H1 (cell line): ENCODE measurements around the gene TSPAN6. TPM values are rescaled to one million over a fixed set of nuclear protein-coding genes. Genes with fewer than 3 reads are reported as not detected.

Experiments
- CTCF ChIA-PET: fragments of 300-600 bp; sonication (Branson Sonifier 250); formaldehyde crosslinking; loops from one replicate; lab custom pipeline; 2021; ENCODE audit not compliant: partially characterized antibody; lab: Charles Lee
- POLR2A ChIA-PET: fragments of 300-600 bp; sonication (Branson Sonifier 250); formaldehyde crosslinking; loops from one replicate; lab custom pipeline; 2021; ENCODE audit warnings: inconsistent platforms; ENCODE audit not compliant: partially characterized antibody; lab: Charles Lee
- DNase-seq, 2 experiments: peaks; one replicate each; pipeline versions ENCODE4 v3.0.0 to v3.0.0-alpha.2; 2010 to 2022; ENCODE audit warnings: low spot score in 2 of 2, low read depth in 1 of 2, mixed read lengths in 1 of 2
- FAIRE-seq: peaks from 2 replicates; lab custom pipeline; 2011; peaks lifted over from hg19 to GRCh38; lab: Jason Lieb, UNC
- H2AFZ ChIP-seq: 2 replicates; pipeline ENCODE4 v1.8.1; 2012; ENCODE audit warnings: low read length, inconsistent platforms
- H2AK5ac ChIP-seq: 2 replicates; pipeline ENCODE4 v1.6.1; 2013; ENCODE audit warnings: low read depth, low read length
- H2BK120ac ChIP-seq: replicated peaks from 2 replicates; pipeline ENCODE3; 2013; ENCODE audit warnings: low read depth, low read length, inconsistent platforms
- H2BK12ac ChIP-seq: 2 replicates; pipeline ENCODE4 v1.6.1; 2013; ENCODE audit warnings: low read depth, low read length
- H2BK15ac ChIP-seq: 2 replicates; pipeline ENCODE4 v1.6.1; 2013; ENCODE audit warnings: low read length
- H2BK20ac ChIP-seq: 2 replicates; pipeline ENCODE4 v1.6.1; 2013; ENCODE audit warnings: low read length
- H2BK5ac ChIP-seq: 2 replicates; pipeline ENCODE4 v1.6.1; 2013; ENCODE audit warnings: low read depth, low read length
- H3K14ac ChIP-seq: 2 replicates; pipeline ENCODE4 v1.6.1; 2013; ENCODE audit warnings: inconsistent platforms; ENCODE audit not compliant: insufficient read length
- H3K18ac ChIP-seq: 2 replicates; pipeline ENCODE4 v1.6.1; 2013; ENCODE audit warnings: low read length; ENCODE audit errors: extremely low read depth
- H3K23ac ChIP-seq: 2 replicates; pipeline ENCODE4 v1.6.1; 2013; ENCODE audit warnings: inconsistent platforms; ENCODE audit not compliant: insufficient read length
- H3K23me2 ChIP-seq: 2 replicates; pipeline ENCODE4 v1.6.1; 2013; ENCODE audit warnings: low read depth, low read length
- H3K27ac ChIP-seq: 2 replicates; pipeline ENCODE4 v1.6.1; 2011; ENCODE audit warnings: low read depth, low read length, inconsistent platforms
- H3K27me3 ChIP-seq, 4 experiments: replicated peaks in 1 of 4; 1 replicate in 1 of 4; 2 replicates in 3 of 4; pipeline versions ENCODE4 v1.6.1 to v1.8.1; 2011 to 2013; ENCODE audit warnings: low read length in 3 of 4, mild to moderate bottlenecking in 3 of 4, inconsistent platforms in 2 of 4, mixed read lengths in 2 of 4, moderate library complexity in 1 of 4; ENCODE audit not compliant: control insufficient read depth in 3 of 4, insufficient read depth in 3 of 4; ENCODE audit errors: extremely low read depth in 1 of 4
- H3K36me3 ChIP-seq, 4 experiments: 2 replicates each; pipeline versions ENCODE4 v1.6.1 to v1.8.1; 2011 to 2013; ENCODE audit warnings: mild to moderate bottlenecking in 4 of 4, low read length in 3 of 4, moderate library complexity in 2 of 4, control low read depth in 1 of 4, inconsistent platforms in 1 of 4; ENCODE audit not compliant: insufficient read depth in 4 of 4, control insufficient read depth in 2 of 4
- H3K4ac ChIP-seq: replicated peaks from 2 replicates; pipeline ENCODE3; 2013; ENCODE audit warnings: low read length, low read depth, mixed read lengths, inconsistent platforms; ENCODE audit not compliant: insufficient read length
- H3K4me1 ChIP-seq, 4 experiments: replicated peaks in 1 of 4; 1 replicate in 1 of 4; 2 replicates in 3 of 4; pipeline versions ENCODE4 v1.6.1 to v1.8.1; 2011 to 2013; ENCODE audit warnings: low read length in 3 of 4, inconsistent platforms in 2 of 4, mixed read lengths in 1 of 4; ENCODE audit not compliant: insufficient read depth in 4 of 4, control insufficient read depth in 3 of 4
- H3K4me2 ChIP-seq, 2 experiments: 2 replicates each; pipeline versions ENCODE4 v1.6.1 to v1.8.1; 2011 to 2013; ENCODE audit warnings: low read depth in 2 of 2, low read length in 2 of 2, control low read depth in 1 of 2, inconsistent platforms in 1 of 2, mild to moderate bottlenecking in 1 of 2; ENCODE audit not compliant: insufficient read depth in 1 of 2
- H3K4me3 ChIP-seq, 4 experiments: fragments of 200-600, 300-600 bp in 1 of 4; sonication (generic), shearing (Covaris generic), sonication (Bioruptor Twin) in 1 of 4; 2 replicates each; pipeline versions ENCODE4 v1.5.1 to v1.8.1; 2011 to 2016; ENCODE audit warnings: low read length in 4 of 4, low read depth in 3 of 4, control low read depth in 2 of 4, inconsistent platforms in 2 of 4, mild to moderate bottlenecking in 2 of 4, mixed read lengths in 1 of 4, moderate library complexity in 1 of 4; ENCODE audit not compliant: insufficient read depth in 2 of 4; ENCODE audit errors: extremely low read depth in 1 of 4
- H3K56ac ChIP-seq: replicated peaks from 2 replicates; pipeline ENCODE3; 2013; ENCODE audit warnings: low read depth, mild to moderate bottlenecking, mixed read lengths, low read length, inconsistent platforms; ENCODE audit not compliant: insufficient read length
- H3K79me1 ChIP-seq: 2 replicates; pipeline ENCODE4 v1.6.1; 2013; ENCODE audit warnings: low read depth, low read length, control low read depth
- H3K79me2 ChIP-seq, 2 experiments: 2 replicates each; pipeline versions ENCODE4 v1.6.1 to v1.8.1; 2012 to 2013; ENCODE audit warnings: low read length in 2 of 2, mild to moderate bottlenecking in 2 of 2, inconsistent platforms in 1 of 2; ENCODE audit not compliant: insufficient read depth in 2 of 2, control insufficient read depth in 1 of 2
- H3K9ac ChIP-seq, 4 experiments: replicated peaks in 1 of 4; 1 replicate in 1 of 4; 2 replicates in 3 of 4; pipeline versions ENCODE4 v1.6.1 to v1.8.1; 2011 to 2013; ENCODE audit warnings: low read depth in 3 of 4, low read length in 3 of 4, control low read depth in 2 of 4, mild to moderate bottlenecking in 2 of 4, moderate library complexity in 2 of 4, inconsistent platforms in 1 of 4; ENCODE audit errors: extremely low read depth in 1 of 4
- H3K9me3 ChIP-seq, 2 experiments: 2 replicates each; pipeline versions ENCODE4 v1.6.1 to v1.8.1; 2012 to 2013; ENCODE audit warnings: mild to moderate bottlenecking in 2 of 2, moderate library complexity in 2 of 2, control low read depth in 1 of 2, inconsistent platforms in 1 of 2, low read depth in 1 of 2, low read length in 1 of 2, mixed read lengths in 1 of 2; ENCODE audit not compliant: insufficient read depth in 2 of 2
- H4K20me1 ChIP-seq, 2 experiments: replicated peaks in 1 of 2; 2 replicates each; pipeline versions ENCODE3 to v1.8.1; 2011 to 2013; ENCODE audit warnings: inconsistent platforms in 2 of 2, low read length in 2 of 2, mild to moderate bottlenecking in 1 of 2; ENCODE audit not compliant: insufficient read depth in 2 of 2, control insufficient read depth in 1 of 2
- H4K5ac ChIP-seq: 2 replicates; pipeline ENCODE4 v1.6.1; 2013; ENCODE audit warnings: low read length, low read depth, mixed read lengths, inconsistent platforms; ENCODE audit not compliant: insufficient read length
- H4K8ac ChIP-seq: 2 replicates; pipeline ENCODE4 v1.8.0; 2013; ENCODE audit warnings: mild to moderate bottlenecking, moderate library complexity, low read length, inconsistent platforms; ENCODE audit not compliant: insufficient read depth; ENCODE audit errors: extremely low read depth
- H4K91ac ChIP-seq: replicated peaks from 2 replicates; pipeline ENCODE3; 2013; ENCODE audit warnings: low read length, mixed read lengths, inconsistent platforms; ENCODE audit not compliant: insufficient read length
- ASH2L ChIP-seq: fragments of 200-600, 300-600 bp; sonication (generic); IDR thresholded peaks from one replicate; pipeline ENCODE4 v1.7.1; 2017; ENCODE audit warnings: low read length
- CEBPB ChIP-seq: IDR thresholded peaks from 2 replicates; pipeline ENCODE4 v1.6.1; 2012; ENCODE audit warnings: low read depth, low read length
- CHD1 ChIP-seq: IDR thresholded peaks from 2 replicates; pipeline ENCODE4 v1.6.1; 2012; ENCODE audit warnings: low read depth, low read length, improper control_type of control experiment
- CREB1 ChIP-seq: IDR thresholded peaks from 2 replicates; pipeline ENCODE4 v1.6.1; 2012; ENCODE audit warnings: inconsistent platforms
- JUND ChIP-seq: IDR thresholded peaks from 2 replicates; pipeline ENCODE4 v1.6.1; 2011; ENCODE audit warnings: mild to moderate bottlenecking, improper control_type of control experiment, low read length
- KDM1A ChIP-seq: fragments of 200-600, 300-600 bp; sonication (generic); IDR thresholded peaks from 2 replicates; pipeline ENCODE4 v1.7.1; 2016; ENCODE audit warnings: mild to moderate bottlenecking, low read length, borderline replicate concordance
- MAFK ChIP-seq: IDR thresholded peaks from 2 replicates; pipeline ENCODE4 v1.6.1; 2012; ENCODE audit warnings: low read depth, mild to moderate bottlenecking, improper control_type of control experiment, low read length
- POLR2A ChIP-seq, 2 experiments: IDR thresholded peaks; 1 replicate in 1 of 2; 2 replicates in 1 of 2; pipeline ENCODE4 v1.6.1; 2011; ENCODE audit warnings: low read depth in 2 of 2, low read length in 2 of 2, mild to moderate bottlenecking in 2 of 2; ENCODE audit errors: control extremely low read depth in 1 of 2
- POU5F1 ChIP-seq: IDR thresholded peaks from 2 replicates; pipeline ENCODE4 v1.6.1; 2011; ENCODE audit warnings: low read depth, mild to moderate bottlenecking, low read length, moderate library complexity
- RAD21 ChIP-seq, 2 experiments: IDR thresholded peaks in 1 of 2; conservative IDR thresholded peaks in 1 of 2; 2 replicates each; pipeline ENCODE4 v1.6.1; 2011; ENCODE audit warnings: low read depth in 2 of 2, low read length in 2 of 2, improper control_type of control experiment in 1 of 2, inconsistent platforms in 1 of 2, mild to moderate bottlenecking in 1 of 2, moderate library complexity in 1 of 2
- SAP30 ChIP-seq: fragments of 300-600 bp; sonication (generic); IDR thresholded peaks from 2 replicates; pipeline ENCODE4 v1.7.1; 2012; ENCODE audit warnings: low read length, moderate library complexity, mild to moderate bottlenecking, inconsistent platforms; ENCODE audit not compliant: insufficient read depth, insufficient replicate concordance
- SP1 ChIP-seq: IDR thresholded peaks from 2 replicates; pipeline ENCODE4 v1.6.1; 2011; ENCODE audit warnings: low read depth, low read length
- SP2 ChIP-seq: IDR thresholded peaks from 2 replicates; pipeline ENCODE4 v1.6.1; 2012; ENCODE audit warnings: mild to moderate bottlenecking, low read length, inconsistent platforms
- TAF1 ChIP-seq: IDR thresholded peaks from 2 replicates; pipeline ENCODE4 v1.6.1; 2011; ENCODE audit warnings: mild to moderate bottlenecking, low read depth, low read length
- TBP ChIP-seq: IDR thresholded peaks from 2 replicates; pipeline ENCODE4 v1.6.1; 2011; ENCODE audit warnings: low read depth, low read length, improper control_type of control experiment
- TEAD4 ChIP-seq: IDR thresholded peaks from 2 replicates; pipeline ENCODE4 v1.6.1; 2012; ENCODE audit warnings: low read depth, low read length, inconsistent platforms, mixed read lengths
- WGBS, 2 experiments: shearing (Covaris generic) in 1 of 2; methylation state at CpG; one replicate each; pipeline versions ENCODE4 v1.1.6 to v1.1.7; 2013 to 2015; ENCODE audit warnings: low lambda C conversion rate in 2 of 2, mixed read lengths in 2 of 2, inconsistent platforms in 1 of 2, low coverage in 1 of 2, missing lambda C conversion rate in 1 of 2; ENCODE audit not compliant: insufficient replicate concordance in 2 of 2, insufficient coverage in 1 of 2, insufficient read length in 1 of 2; ENCODE audit errors: extremely low coverage in 1 of 2, missing lambda C conversion rate in 1 of 2; 5-methylcytosine and 5-hydroxymethylcytosine counted together
- polyA plus RNA-seq, 7 experiments: library from polyadenylated mRNA; depleted of rRNA in 3 of 7; stranded (reverse) in 5 of 7; unstranded in 2 of 7; fragments of >200 nt in 5 of 7; fragments of 200-250 nt in 2 of 7; gene quantifications; 1 replicate in 5 of 7; 2 replicates in 1 of 7; 4 replicates in 1 of 7; pipeline versions ENCODE4 v1.2.1 to v1.2.3, GENCODE V29; 2011 to 2013; ENCODE audit warnings: missing spikeins in 2 of 7, mixed read lengths in 2 of 7
- total RNA-seq: library from RNA; stranded (reverse); fragmentation: NEBNext Ultra II Directional; extraction: Animal tissue kit (Norgen Biotek cat#: 25700); gene quantifications from 2 replicates; pipeline ENCODE4 v1.2.1, GENCODE V29; 2021
- TF ChIP-seq, protein P1 (sequence below): IDR thresholded peaks from 2 replicates; pipeline ENCODE4 v1.6.1; 2012; ENCODE audit warnings: inconsistent platforms

Gene TSPAN6
- total and polyA plus RNA-seq, 2 of the 8 experiments (the other 6 are each of a cell fraction or from before 2014, with no cell fraction given), result 58.1 to 67.7 TPM

DNA sequence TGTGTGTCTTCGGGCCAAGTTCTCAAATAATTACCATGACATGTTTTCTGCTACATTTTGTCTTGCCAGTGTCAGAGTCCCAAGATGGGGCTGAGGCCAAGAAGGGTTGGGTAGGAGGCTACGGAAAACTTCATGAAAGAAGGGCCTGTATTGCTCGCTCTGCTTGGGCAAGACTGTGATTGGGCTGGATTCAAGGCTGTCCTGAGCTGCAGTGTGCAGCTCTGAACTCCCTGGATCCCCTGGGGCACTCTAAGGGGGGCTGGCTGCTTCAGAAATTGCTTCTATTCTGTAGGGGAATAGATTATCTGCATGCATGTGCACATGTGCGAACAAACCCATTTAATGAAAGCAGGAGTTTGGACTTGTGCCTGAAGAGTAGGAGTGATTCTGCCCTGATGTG lies 13.6 kb downstream of the TSPAN6 start:
- ChIA-PET POLR2A (no interaction called here), CTCF (interaction anchor here (0.8 kb wide), 1 partner anchor 13 kb away, joined by 3 read pairs; no protein-coding TSS in a partner anchor)
- Histone ChIP-seq H3K4me2 (no peak overlapping the region), H3K56ac (no peak overlapping the region), H3K9ac (no peak overlapping the region), H2BK120ac (no peak overlapping the region), H2AK5ac (no peak overlapping the region), H3K79me2 (no peaks in the 10 kb centered on the region), H4K5ac (no peak overlapping the region), H3K36me3 (no peaks in the 10 kb centered on the region; a peak in 1 of 8 replicates), H2BK15ac (no peak overlapping the region), H3K18ac (no peak overlapping the region), H2BK5ac (no peak overlapping the region), H2BK20ac (no peak overlapping the region), H3K23ac (no peak overlapping the region), H3K4me1 (no peaks in the 10 kb centered on the region), H4K20me1 (no peaks in the 10 kb centered on the region), H2BK12ac (no peak overlapping the region), H3K23me2 (no peaks in the 10 kb centered on the region), H4K91ac (no peak overlapping the region), H3K9me3 (no peaks in the 10 kb centered on the region), H3K4me3 (no peak overlapping the region), H3K14ac (no peak overlapping the region), H3K27me3 (no peaks in the 10 kb centered on the region), H3K27ac (no peak overlapping the region), H4K8ac (no peak overlapping the region), H3K4ac (no peak overlapping the region), H3K79me1 (no peaks in the 10 kb centered on the region), H2AFZ (no peak overlapping the region)
- DNase-seq, result no peak
- no peak for FAIRE-seq
- 93% methylated on average over 4 of the region's 4 CpGs; no CpG with 5 or more reads in 1 of the 2 experiments for WGBS, 2 experiments
- TF ChIP-seq POLR2A (IDR thresholded peaks at IDR 0.05; ENCODE audit: control extremely low read depth in 1 of 2, low read depth in 2 of 2, low read length in 2 of 2) (no peak), POU5F1 (no peak), CEBPB (no peak), CREB1 (no peak), CHD1 (no peak), MAFK (no peak), TEAD4 (no peak), TAF1 (no peak), TBP (no peak), SAP30 (no peak), SP1 (no peak), ASH2L (no peak), KDM1A (no peak), SP2 (no peak), RAD21 (IDR thresholded peaks at IDR 0.05 in 1 of 2, conservative IDR thresholded peaks at IDR 0.05 in 1 of 2; ENCODE audit: low read depth in 2 of 2, low read length in 2 of 2) (no peak), JUND (no peak)
- TF ChIP-seq, protein P1, sequence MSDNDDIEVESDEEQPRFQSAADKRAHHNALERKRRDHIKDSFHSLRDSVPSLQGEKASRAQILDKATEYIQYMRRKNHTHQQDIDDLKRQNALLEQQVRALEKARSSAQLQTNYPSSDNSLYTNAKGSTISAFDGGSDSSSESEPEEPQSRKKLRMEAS, result no peak
